ENCODE measurements around the gene KLHL9. TPM values are rescaled to one million over a fixed set of nuclear protein-coding genes. Genes with fewer than 3 reads are reported as not detected.
A peak's percentile ranks its signal among the peaks of the same experiment; 100 is the strongest.

KLHL9 gene
- total and polyA plus RNA-seq, 2 of the 13 experiments (the other 11 are each of a cell fraction or from before 2014, with no cell fraction given) = 8.7 to 17.7 TPM

GRCh38 chr9:21334701-21335632 lies at the start of gene KLHL9 (continued):
- TF ChIP-seq, protein P1, sequence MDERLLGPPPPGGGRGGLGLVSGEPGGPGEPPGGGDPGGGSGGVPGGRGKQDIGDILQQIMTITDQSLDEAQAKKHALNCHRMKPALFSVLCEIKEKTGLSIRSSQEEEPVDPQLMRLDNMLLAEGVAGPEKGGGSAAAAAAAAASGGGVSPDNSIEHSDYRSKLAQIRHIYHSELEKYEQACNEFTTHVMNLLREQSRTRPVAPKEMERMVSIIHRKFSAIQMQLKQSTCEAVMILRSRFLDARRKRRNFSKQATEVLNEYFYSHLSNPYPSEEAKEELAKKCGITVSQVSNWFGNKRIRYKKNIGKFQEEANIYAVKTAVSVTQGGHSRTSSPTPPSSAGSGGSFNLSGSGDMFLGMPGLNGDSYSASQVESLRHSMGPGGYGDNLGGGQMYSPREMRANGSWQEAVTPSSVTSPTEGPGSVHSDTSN (CRISPR knock-in tag; IDR thresholded peaks at IDR 0.05) = no peak
- TF ChIP-seq ZNF329 (CRISPR knock-in tag; IDR thresholded peaks at IDR 0.05; ENCODE audit: low read depth) = no peak
- TF ChIP-seq, protein P2, sequence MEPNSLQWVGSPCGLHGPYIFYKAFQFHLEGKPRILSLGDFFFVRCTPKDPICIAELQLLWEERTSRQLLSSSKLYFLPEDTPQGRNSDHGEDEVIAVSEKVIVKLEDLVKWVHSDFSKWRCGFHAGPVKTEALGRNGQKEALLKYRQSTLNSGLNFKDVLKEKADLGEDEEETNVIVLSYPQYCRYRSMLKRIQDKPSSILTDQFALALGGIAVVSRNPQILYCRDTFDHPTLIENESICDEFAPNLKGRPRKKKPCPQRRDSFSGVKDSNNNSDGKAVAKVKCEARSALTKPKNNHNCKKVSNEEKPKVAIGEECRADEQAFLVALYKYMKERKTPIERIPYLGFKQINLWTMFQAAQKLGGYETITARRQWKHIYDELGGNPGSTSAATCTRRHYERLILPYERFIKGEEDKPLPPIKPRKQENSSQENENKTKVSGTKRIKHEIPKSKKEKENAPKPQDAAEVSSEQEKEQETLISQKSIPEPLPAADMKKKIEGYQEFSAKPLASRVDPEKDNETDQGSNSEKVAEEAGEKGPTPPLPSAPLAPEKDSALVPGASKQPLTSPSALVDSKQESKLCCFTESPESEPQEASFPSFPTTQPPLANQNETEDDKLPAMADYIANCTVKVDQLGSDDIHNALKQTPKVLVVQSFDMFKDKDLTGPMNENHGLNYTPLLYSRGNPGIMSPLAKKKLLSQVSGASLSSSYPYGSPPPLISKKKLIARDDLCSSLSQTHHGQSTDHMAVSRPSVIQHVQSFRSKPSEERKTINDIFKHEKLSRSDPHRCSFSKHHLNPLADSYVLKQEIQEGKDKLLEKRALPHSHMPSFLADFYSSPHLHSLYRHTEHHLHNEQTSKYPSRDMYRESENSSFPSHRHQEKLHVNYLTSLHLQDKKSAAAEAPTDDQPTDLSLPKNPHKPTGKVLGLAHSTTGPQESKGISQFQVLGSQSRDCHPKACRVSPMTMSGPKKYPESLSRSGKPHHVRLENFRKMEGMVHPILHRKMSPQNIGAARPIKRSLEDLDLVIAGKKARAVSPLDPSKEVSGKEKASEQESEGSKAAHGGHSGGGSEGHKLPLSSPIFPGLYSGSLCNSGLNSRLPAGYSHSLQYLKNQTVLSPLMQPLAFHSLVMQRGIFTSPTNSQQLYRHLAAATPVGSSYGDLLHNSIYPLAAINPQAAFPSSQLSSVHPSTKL (CRISPR knock-in tag; IDR thresholded peaks at IDR 0.05) = peak; percentile 57; the same call in 1 of the 2 replicates
- TF ChIP-seq POLR2AphosphoS5 (IDR thresholded peaks at IDR 0.05; ENCODE audit: low read depth, low read length) = peak; percentile 72
- TF ChIP-seq, protein P3, sequence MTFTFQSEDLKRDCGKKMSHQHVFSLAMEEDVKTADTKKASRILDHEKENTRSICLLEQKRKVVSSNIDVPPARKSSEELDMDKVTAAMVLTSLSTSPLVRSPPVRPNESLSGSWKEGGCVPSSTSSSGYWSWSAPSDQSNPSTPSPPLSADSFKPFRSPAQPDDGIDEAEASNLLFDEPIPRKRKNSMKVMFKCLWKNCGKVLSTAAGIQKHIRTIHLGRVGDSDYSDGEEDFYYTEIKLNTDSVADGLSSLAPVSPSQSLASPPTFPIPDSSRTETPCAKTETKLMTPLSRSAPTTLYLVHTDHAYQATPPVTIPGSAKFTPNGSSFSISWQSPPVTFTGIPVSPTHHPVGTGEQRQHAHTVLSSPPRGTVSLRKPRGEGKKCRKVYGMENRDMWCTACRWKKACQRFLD (CRISPR knock-in tag; IDR thresholded peaks at IDR 0.05; ENCODE audit: borderline replicate concordance) = no peak
- no peak for TF ChIP-seq SNAPC5 (CRISPR knock-in tag; IDR thresholded peaks at IDR 0.05; ENCODE audit: borderline replicate concordance)
- peak; percentile 51; the same call in 1 of the 2 replicates for TF ChIP-seq RXRA (CRISPR knock-in tag; IDR thresholded peaks at IDR 0.05)
- peak; percentile 79; the same call in 1 of the 2 replicates for TF ChIP-seq SALL1 (CRISPR knock-in tag; IDR thresholded peaks at IDR 0.05)
- no peak for TF ChIP-seq PHF5A (CRISPR knock-in tag; IDR thresholded peaks at IDR 0.05; ENCODE audit: low read depth, unreplicated experiment)
- 0 out of 2 replicates have a peak, but pooled peaks have one; percentile 82 for TF ChIP-seq BRCA1 (CRISPR knock-in tag; IDR thresholded peaks at IDR 0.05)
- peak; percentile 58; the same call in 1 of the 2 replicates for TF ChIP-seq ZBTB20 (CRISPR knock-in tag; IDR thresholded peaks at IDR 0.05; ENCODE audit: borderline replicate concordance, low read depth)
- TF ChIP-seq ZBTB26 (CRISPR knock-in tag; IDR thresholded peaks at IDR 0.05; ENCODE audit: borderline replicate concordance) = peak; percentile 40; the same call in 1 of the 2 replicates
- TF ChIP-seq GFI1 (CRISPR knock-in tag; IDR thresholded peaks at IDR 0.05; ENCODE audit: borderline replicate concordance) = no peak
- TF ChIP-seq ETV5 (CRISPR knock-in tag; IDR thresholded peaks at IDR 0.05; ENCODE audit: borderline replicate concordance) = peak; percentile 66
- TF ChIP-seq ZNF331 (CRISPR knock-in tag; IDR thresholded peaks at IDR 0.05) = 0 out of 2 replicates have a peak, but pooled peaks have one; percentile 52
- peak; percentile 82; the same call in 1 of the 2 replicates for TF ChIP-seq CHCHD3 (CRISPR knock-in tag; IDR thresholded peaks at IDR 0.05)

Measured in HepG2 (cell line).